HG03354 (cell line): ENCODE data around the gene ADH7.

Experiments used
- ATAC-seq: cut with Tn5 transposase; IDR thresholded peaks from one replicate; pipeline ENCODE4 v1.9.1; 2021; ENCODE audit warnings: mild to moderate bottlenecking; ENCODE audit not compliant: unreplicated experiment, poor library complexity, severe bottlenecking

The ADH7 gene

DNA sequence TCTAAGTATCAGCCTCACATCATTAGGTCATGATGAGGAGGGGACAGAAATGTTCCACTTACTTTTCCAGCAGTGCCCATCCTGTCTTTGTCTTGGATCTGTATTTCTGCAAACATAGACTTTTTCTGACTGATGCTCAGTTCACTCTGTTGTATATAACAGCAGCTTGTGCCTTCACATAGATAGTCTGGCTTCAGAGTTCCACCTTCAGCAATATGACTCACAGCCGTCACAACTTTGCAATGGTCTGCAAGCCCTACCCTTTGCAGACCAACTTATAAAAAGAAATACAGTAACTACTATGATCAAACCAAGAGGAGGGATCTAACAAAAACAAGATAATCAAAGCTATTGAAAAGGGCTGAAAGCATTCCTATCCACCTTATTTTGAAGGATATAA lies at the start of gene ADH7:
Gene ADH7 (minus strand): TSS at position 189 of the 400 bp plus-strand sequence. CDS start 109 bp downstream, at position 80.
- no peak for ATAC-seq

DNA sequence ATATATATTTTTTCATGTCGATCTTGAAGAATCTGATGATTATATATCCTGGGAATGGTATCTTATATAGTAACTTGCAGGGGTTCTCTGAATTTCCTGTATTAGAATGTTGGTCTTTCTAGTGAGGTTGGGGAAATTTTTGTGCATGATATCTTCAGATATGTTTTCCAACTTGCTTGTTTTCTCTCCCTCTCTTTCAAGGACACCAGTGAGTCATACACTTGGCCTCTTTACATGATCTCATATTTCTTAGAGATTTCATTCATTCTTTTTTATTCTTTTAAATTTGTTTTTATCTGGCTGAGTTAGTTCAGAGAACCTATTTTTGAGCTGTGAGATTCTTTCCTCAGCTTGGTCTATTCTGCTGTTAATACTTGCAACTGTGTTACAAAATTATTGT lies 48.5 kb upstream of the ADH7 start:
- no peak for ATAC-seq

DNA sequence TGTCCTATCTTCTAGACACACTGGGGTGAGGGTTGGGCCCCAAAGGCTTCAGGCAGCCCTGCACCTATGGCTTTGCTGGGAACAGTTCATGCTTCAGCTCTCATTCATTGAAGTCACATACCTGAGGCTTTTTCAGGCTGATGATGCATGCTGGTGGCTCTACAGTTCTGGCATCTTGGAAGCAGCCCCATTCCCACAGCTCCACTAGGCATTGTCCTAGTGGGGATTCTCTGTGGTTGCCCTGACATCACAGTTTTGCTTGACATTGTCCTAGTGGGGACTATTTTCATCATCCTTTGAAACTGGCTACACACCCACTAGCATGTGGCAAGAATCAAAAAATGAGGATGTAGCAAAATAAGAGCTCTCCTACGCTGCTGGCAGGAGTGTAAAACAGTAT lies 38.0 kb upstream of the ADH7 start:
- no peak for ATAC-seq

DNA sequence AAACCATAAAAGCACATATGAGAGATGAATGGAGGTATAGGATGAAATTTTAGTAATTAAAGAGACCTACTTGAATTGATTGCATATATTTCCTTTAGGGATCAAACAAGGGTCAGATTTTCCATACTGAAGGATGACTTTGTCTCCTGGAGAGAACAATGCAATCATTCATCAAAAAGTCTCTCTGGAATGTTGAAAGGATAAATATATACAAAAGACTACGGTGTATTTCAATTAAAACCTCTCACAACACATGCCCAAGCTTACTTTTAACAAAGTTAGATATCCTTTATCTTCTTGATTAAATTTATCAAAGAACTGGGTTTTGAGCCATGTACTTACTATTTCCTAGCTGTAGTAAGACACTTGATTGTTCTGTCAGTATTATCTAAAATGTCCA lies 36.8 kb upstream of the ADH7 start:
- ATAC-seq, result no peak

DNA sequence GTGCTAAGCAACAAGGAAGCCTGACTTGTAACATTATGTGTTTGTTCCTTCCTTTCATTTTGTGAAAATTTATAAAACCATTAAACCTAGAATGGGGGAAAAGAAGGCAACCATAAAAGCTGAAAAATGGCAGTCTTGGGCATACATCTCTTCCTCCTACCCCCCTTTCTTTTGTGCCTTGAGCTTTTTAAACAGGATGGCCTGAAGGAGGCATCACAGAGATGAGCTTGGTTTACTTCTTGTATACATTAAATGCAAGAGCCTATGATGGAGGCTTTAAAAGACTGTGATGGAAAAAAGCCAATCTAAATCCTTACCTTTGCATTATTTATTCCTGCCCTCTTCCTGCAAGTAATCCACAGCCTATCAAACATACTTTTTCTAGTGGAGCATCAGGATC lies 36.2 kb upstream of the ADH7 start:
- no peak for ATAC-seq

DNA sequence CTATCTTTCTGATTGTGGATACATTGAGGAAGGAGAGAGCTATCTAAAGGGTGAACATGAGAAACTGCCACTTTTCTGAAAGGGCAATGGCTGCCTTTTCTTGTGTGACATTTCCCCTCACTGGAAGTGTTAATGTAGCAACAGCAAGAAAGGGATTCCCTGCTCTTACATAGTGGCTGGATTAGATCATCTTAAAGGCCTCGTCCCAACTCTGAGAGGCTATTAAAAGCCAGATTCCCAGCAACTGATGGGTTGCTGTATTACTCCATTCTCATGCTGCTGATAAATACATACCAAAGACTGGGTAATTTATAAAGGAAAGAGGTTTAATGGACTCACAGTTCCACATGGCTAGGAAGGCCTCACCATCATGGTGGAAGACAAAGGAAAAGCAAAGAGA lies 33.7 kb upstream of the ADH7 start:
- ATAC-seq, result no peak

DNA sequence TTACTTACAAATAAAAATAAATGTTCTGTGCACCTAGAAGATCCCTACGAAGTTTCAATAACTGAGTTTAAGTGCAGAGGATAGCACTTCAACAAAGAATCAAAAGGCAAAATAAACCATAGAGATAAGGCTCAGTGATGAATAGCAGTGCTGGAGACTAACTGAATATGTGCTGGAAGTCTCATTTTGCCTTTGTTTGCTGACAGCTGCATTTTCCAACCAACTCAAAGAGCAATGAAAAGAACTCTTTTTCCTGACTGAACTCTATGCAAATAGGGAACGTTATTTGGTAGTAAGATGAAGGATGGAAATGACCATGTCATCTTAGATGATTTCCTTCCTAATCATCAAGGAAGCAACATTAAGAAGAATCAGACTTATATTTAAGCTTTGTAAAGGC lies 32.7 kb upstream of the ADH7 start:
- no peak for ATAC-seq

DNA sequence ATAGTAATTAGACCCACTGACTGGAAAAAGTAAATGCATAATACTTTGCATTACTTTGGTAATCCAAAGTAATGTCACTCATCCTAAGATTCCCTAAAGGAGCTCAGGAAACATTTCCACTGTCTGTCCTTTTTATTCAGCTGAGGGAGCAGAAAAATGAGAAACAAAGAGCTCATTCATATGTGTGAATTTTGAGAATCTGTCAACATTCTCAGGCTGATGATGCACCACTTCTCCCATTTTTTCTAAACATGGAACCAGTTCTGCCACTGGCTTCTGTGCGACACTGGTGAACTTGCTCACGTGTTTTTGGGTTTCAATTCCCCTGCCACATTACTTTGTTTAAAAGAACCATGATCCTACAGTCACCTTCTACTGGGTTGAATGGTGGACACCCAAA lies 28.4 kb upstream of the ADH7 start:
- no peak for ATAC-seq

DNA sequence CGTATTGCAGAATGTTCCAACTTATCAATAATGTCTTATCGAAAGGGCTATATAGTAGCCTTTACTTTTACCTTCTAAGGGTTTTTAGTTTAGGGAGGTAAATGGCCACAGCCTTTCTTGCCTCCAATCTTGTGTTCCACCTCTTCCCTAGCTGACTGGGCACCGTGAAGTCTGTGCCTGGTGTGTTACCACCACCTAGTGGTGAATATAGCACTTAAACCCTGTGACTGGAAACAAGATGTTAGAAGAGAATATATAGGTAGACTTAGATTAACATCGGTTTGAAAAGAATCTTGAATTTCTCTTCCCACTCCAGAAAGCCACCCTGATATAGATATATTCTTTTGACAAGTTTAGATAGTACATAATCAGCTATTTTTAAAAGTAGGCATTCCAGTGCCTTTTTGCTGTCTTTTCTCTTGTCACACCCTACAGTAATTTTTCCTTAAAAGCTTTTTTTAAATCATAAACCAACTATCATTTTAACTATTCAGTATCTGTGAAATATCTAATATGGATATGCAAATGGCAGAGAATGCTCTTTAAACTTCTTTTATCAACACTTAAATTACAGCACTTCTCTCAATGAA lies 27.8 kb upstream of the ADH7 start:
- ATAC-seq, result peak; percentile 95

DNA sequence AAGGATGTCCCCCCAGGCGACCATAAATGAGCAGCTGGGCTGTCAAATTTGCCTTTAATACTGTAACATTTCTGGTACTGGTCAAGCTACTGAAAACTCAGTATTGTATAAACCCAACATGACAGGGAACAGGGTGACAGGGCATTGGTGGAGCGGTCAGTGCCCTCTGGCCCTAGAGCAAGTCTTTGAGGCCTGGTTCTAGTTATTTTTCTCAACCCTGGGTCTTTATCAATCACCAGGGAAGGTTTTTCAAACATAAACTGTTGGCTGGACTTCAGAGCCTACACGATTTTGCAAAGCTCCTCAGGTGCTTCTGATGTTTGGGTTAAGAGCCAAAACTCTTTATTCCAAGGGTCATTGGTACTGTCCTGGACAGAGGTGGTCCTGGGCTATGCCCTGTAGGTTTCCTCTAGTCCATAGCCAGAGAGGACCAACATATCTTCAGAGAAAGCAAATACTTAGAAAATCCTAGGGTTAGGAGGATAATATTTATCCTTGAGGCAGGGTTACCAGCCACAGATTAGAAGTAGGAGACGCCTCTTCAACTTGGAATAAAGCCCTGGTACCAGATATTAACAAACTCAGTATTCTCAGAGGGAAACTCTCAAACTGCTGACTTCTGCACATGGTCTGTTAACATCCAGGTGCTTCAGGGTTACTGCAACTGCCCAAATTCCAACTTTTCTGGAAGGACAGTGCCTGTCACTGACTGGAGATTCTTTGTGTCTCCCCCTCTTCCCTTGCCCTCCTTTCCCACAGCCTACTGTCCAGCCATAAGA lies 26.7 kb upstream of the ADH7 start:
- ATAC-seq, result no peak

DNA sequence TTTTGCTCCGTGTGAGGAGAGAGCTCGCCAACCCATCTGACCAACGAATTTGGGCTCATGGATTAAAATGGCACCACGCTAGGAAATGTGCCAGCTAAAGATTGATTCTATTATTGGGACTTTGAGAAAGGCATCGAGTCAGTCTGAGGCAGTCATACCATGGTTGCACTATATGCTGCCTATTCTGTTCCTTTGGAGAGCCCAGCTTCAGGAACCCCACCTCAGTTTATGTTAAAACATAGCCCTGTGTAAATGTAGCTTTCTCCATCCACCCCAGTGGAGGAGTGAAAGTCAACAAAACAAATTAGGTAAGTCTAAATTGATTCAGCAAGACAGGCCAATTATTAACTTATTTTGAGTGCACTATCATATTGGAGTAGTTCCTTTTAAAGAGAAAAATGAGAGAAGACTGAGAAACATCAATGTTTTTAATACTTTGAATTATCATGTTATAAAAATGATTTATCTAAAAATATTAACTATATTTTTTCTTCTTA lies 24.5 kb upstream of the ADH7 start:
- no peak for ATAC-seq

DNA sequence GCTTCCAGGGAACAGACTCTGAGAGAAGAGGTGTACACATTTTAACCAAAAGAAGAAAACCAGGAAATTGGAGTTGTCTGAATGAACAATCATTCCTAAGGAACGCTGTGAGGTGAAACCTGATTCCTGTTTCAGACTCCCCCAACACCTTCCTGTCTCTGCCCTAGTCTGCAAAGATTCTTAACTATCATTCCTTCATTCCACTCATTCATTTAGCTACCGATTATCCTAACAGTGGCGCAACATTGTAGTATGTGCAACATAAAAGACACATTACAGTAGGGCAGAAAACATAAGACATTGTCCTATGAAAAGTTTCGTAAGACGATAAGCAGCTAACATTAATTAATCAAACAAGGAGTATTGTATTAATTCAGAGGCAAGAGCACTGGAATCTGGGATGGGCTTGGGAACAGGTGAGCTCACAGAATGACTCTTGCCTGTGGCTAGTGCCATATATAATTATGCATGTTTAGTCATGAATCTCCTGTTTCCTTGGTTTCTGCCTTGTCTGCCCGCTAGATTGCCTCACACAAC lies 23.8 kb upstream of the ADH7 start:
- ATAC-seq, result no peak

DNA sequence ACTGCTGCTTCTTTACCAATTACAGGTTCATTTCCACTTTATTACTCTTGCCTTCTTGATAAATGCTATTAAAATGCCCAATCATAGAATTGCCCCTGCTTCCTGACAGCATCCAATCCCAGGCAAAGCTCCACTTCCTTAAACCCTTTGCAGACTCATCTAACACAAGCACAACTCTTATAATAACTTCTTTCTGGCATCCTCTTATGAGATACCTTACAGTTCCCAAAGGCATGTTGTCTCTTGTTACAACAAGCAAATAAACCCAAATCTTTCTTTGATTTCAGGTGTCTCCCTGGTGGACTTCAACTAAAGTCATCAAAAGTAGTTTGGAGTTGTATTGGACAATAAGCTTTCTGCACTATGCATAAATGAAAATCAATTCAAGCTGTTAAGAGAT lies 22.5 kb upstream of the ADH7 start:
- no peak for ATAC-seq

DNA sequence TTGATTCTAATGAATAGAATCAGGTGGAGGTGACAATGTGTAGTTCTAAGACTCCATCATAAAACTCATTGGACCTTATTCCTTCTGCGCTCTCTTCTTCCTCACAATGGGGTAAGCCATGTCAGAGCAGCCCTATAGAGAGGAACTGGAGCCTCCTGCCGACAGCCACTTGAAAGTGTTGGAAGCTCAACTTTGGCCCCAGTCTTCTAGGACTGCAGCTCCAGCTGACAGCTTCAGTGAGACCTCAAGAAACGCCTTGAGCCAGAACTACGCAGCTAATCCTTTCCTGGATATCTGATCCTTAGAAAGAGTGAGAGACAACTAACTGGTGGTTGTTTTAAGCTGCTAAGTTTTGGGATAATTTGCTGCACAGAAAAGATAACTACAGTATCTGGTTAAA lies 22.1 kb upstream of the ADH7 start:
- ATAC-seq, result no peak

DNA sequence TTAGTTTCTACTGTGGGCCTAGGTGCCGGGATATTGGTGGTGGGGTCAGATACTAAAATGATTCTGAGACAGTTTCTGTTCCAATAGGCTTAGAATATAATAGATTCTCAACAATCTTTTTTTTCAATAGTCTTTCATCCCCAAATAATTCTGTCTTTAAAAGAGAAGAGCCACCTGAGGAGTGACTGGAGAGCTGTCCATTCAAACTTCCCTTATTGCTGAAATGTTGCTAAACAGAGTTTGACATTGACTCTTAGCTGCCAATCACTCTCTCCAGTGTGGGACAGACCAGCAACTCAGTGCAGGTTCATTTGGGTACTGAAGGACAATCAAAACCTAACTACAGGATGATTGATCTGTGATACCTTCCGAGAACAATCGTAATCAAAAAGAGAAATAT lies 12.4 kb upstream of the ADH7 start:
- peak; percentile 25 for ATAC-seq

DNA sequence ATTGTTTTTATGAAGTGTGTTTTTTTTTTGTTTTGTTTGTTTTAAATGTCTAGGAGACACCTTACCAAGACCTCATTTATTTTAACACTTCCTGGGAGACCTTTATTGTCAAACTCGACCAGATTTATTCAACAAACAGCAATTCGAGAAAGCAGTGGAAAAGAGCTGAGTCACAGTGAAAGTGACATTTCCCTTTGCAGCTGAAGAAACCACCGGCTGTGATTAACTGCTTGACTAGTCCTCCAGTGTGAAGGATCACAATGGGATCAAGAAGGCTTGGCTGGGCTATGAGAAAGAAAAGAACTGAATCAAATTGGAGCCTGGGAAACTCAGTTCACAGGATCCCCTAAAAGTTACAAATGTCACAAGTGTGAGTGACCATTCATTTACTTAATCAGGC lies 11.9 kb upstream of the ADH7 start:
- ATAC-seq, result peak; percentile 97

DNA sequence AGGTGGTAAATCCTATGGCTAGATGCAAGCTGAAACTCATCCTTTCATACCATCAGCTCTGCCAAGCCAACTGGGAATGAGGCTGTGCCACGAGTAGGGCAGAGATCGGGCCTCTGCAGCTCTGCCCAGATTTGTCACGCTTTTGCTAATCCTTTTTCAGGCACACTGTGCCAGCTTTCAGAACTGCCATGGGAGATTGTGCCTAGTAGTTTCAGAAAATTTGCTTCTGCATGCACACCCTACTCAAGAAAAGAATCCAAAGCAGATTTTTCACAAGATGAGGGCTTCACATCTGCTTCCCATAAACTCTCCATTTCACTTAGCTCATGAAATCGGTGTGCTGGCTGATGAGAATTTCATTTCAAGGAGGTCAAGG lies 3.3 kb upstream of the ADH7 start:
- ATAC-seq, result no peak

DNA sequence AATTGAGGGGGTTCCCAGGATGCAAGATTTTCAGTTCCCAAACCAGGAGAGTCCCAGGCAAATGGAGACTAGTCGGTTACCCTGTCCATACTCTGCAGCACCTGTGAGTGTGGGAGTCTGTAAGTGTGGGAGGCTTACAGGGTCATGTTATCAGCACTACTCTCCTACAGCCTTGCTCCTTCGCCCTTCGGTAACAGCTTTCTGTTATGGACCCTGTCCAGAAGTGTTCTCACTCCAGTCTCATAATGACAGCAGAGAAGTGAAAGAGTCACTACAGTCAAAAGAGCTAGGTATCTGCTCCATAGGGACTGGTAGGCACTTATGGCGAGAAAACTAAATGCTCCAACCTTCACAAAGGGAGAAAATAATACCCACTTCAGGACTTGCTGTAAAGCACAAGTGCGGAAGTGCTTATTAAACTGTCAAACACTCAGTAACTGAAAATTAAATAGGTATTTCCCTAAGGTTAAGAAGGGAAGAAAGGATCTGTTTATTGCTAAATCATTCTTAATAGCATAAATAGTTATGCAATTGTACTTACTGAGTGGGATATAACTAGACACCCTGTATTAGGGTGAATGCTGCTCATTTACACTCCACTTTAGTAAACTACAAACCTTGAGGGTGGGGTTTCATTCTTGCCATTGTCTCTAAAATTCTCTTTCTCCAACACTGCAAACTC lies 2.7 kb upstream of the ADH7 start:
- no peak for ATAC-seq

DNA sequence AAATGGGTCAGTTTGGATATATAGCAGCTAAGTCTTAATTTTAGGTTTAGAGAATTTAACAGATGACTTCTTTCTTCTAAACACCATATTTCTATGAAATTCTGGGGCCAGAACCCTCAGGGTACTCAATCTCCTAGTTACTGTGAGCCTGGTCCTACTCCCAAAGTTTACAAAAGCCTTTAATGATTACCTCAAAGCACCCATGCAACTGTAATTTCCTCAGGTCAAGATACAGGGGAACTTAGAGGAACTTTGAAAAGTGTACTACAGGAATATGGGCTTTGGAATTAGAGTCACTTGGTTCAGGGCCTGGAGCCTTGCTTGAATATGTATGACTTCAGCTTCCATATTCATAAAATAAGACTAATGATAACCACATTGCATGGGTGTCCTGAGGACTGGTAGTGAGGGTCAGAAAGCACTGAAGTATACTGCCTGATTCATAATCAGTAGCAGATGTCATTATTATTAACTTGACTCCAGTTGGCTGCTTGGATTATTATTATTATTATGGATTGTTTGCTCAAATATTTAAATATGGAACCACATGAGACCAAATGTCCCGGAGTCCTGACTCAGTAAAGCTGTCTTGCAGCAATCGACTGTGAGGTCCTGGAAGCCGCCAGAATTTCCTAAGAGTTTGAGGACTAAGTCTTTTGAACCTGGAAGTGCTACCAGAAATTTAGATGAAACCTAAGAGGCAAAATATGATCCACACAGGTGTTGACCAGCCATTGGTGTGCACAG lies 2.0 kb upstream of the ADH7 start:
- no peak for ATAC-seq

DNA sequence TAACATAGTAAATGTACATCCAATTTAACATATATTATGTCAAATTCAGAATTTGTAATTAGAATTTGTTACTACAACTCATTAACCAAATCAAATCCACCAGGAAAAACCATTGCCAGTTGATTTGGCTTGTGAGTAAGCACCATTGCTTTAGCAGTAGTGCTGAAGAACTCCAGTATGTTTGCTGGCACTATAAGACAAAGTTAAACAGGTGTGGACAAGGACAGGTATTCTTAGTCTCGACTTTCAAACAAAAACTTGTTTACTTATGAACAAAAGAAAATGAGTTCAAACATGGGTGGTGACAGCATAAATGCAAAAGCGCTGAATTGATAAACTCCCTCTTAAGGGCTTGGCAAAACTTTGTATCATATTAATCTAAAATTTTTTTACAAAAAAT lies 1.3 kb upstream of the ADH7 start:
- no peak for ATAC-seq
